Measurements from ENCODE around the gene PATJ. TPM values are rescaled to one million over a fixed set of nuclear protein-coding genes. Genes with fewer than 3 reads are reported as not detected.

The PATJ gene
- polyA plus RNA-seq, 1 experiment, result 3.6 TPM

DNA sequence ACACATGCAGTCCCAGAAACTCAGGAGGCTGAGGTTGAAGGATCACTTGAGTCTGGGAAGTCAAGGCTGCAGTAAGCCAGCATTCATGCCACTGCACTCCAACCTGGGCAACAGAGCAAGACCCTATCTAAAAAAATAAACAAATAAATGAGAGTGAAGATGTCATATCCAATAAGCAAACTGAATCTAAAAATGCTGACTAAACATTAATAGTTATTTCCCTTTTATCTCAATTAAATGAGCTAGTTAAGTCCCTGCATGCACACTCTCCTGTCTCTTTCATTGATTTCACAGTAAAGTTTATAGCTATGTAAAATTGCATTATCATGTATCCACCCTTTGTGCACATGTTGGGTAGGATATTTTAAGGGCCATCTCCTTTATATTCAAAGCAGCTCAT is 371.2 kb downstream of the PATJ start:
- H3K27me3 ChIP-seq (ENCODE audit: control insufficient read depth, insufficient read depth, low read length), result no peaks in the 10 kb centered on the region
- ChIA-PET CTCF (interaction anchor here (0.6 to 1.5 kb wide), 2 partner anchors 18 to 31 kb away, joined by 3 read pairs; no protein-coding TSS in a partner anchor), POLR2A (no interaction called here)
- no peak overlapping the region for H3K4me3 ChIP-seq (ENCODE audit: low read depth, low read length)
- no peak for DNase-seq (ENCODE audit: low read depth, low spot score)
- H3K9me3 ChIP-seq (ENCODE audit: control insufficient read depth, insufficient read depth, low read length), result no peaks in the 10 kb centered on the region
- TF ChIP-seq, protein P1, sequence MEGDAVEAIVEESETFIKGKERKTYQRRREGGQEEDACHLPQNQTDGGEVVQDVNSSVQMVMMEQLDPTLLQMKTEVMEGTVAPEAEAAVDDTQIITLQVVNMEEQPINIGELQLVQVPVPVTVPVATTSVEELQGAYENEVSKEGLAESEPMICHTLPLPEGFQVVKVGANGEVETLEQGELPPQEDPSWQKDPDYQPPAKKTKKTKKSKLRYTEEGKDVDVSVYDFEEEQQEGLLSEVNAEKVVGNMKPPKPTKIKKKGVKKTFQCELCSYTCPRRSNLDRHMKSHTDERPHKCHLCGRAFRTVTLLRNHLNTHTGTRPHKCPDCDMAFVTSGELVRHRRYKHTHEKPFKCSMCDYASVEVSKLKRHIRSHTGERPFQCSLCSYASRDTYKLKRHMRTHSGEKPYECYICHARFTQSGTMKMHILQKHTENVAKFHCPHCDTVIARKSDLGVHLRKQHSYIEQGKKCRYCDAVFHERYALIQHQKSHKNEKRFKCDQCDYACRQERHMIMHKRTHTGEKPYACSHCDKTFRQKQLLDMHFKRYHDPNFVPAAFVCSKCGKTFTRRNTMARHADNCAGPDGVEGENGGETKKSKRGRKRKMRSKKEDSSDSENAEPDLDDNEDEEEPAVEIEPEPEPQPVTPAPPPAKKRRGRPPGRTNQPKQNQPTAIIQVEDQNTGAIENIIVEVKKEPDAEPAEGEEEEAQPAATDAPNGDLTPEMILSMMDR (IDR thresholded peaks at IDR 0.05; ENCODE audit: low read depth, low read length), result no peak
- H3K27ac ChIP-seq (ENCODE audit: low read depth, low read length), result no peak overlapping the region

DNA sequence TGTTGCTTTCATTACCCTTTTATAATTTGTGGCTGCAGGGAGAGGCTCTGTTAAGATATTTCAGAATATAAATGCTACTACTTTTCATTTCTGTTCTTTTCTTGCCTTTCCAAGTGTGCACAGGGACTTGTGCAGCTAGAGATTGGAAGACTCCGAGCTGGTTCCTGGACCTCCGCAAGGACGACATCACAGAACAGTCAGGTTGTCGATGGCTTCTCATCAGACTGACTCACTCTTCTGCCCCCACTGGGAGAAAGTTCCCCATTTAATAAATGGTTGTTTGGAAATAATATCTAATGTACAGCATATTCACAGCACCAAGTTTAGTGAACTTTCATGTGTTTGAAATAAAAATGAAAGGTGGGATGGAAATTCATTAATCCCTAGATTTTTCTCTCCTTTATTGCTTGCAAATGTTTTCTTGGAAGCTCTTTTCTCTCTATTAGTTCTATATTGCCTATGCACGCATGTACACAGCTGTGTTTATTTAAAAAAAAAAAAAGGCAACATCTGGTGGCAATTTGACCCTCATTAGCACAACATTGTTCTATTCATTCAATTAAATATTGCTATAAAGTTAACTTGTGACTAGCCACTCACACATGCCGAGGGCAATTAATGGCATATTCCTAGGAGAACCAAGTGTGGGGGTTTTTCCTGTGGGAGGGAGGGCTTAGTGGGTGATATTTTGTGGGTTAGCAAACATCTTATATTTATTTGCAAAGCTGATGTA is 374.9 kb downstream of the PATJ start:
- Histone ChIP-seq H3K27ac (ENCODE audit: low read depth, low read length) (no peak overlapping the region), H3K9me3 (ENCODE audit: control insufficient read depth, insufficient read depth, low read length) (no peaks in the 10 kb centered on the region), H3K27me3 (ENCODE audit: control insufficient read depth, insufficient read depth, low read length) (no peaks in the 10 kb centered on the region), H3K4me3 (ENCODE audit: low read depth, low read length) (no peak overlapping the region)
- TF ChIP-seq, protein P1 (IDR thresholded peaks at IDR 0.05; ENCODE audit: low read depth, low read length), result no peak
- CTCF ChIA-PET, result interaction anchor here (0.5 to 3.3 kb wide), 3 partner anchors 27 to 77 kb away, joined by 3 to 10 read pairs (median 6); no protein-coding TSS in a partner anchor
- DNase-seq (ENCODE audit: low read depth, low spot score), result no peak
- POLR2A ChIA-PET, result no interaction called here

DNA sequence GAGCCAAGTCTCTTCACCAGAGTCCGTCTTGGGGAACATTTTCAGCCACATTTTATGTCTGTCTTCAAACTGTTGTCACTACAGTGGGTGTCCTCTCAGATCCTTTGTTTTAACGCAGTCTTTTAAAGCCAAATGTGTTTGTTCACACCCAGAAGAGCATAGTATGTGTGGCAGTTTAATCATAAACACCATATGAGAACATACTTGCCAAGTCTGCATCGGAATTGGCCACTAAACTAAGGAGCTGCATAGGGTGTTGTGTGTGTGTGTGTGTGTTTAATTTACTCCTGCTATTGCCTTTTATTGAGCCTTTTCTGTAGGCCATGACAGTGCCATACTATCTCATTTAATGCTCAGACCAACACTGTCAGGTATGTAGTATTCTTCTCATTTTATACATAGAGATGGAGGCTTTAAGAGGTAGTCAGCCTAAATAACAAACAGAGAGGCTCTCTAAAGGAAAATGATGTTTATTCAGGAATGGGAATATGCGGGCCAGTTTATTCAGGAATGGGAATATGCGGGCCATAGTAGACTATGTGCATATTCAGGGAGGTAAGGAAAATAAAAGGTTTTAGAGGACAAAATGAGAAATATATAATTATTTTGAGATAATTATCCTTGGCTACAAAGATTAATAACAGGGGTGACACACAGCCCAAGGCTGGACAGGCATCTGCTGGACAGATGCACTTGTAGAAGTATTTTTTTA is 384.5 kb downstream of the PATJ start:
- no peak overlapping the region for H3K27ac ChIP-seq (ENCODE audit: low read depth, low read length)
- H3K27me3 ChIP-seq (ENCODE audit: control insufficient read depth, insufficient read depth, low read length), result no peaks in the 10 kb centered on the region
- POLR2A ChIA-PET, result no interaction called here
- TF ChIP-seq, protein P1 (IDR thresholded peaks at IDR 0.05; ENCODE audit: low read depth, low read length), result no peak
- no peak overlapping the region for H3K4me3 ChIP-seq (ENCODE audit: low read depth, low read length)
- CTCF ChIA-PET, result interaction anchor here (7.4 kb wide), 1 partner anchor 43 kb away, joined by 109 read pairs; no protein-coding TSS in a partner anchor
- DNase-seq (ENCODE audit: low read depth, low spot score), result no peak
- H3K9me3 ChIP-seq (ENCODE audit: control insufficient read depth, insufficient read depth, low read length), result no peaks in the 10 kb centered on the region

DNA sequence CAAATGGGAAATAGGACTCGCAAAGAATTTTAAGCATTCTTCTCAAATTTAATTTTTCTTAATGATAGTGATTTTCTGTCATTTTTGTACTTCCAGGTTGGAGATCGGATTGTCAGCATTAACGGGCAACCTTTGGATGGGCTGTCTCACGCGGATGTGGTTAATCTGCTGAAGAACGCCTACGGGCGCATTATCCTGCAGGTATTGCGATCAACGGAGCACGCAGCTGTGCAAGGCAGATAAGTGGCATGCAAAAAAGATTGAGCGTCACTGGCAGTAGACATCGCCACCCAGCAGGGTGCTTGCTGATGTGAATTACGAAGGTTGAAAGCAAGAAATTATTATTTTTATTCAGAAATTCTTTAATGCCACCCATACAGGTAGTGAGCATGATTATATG is 386.5 kb downstream of the PATJ start:
- TF ChIP-seq, protein P1 (IDR thresholded peaks at IDR 0.05; ENCODE audit: low read depth, low read length), result no peak
- no peaks in the 10 kb centered on the region for H3K27me3 ChIP-seq (ENCODE audit: control insufficient read depth, insufficient read depth, low read length)
- ChIA-PET CTCF (interaction anchor here (0.6 to 7.4 kb wide), 3 partner anchors 8 to 45 kb away, joined by 3 to 109 read pairs (median 4); no protein-coding TSS in a partner anchor), POLR2A (no interaction called here)
- no peaks in the 10 kb centered on the region for H3K9me3 ChIP-seq (ENCODE audit: control insufficient read depth, insufficient read depth, low read length)
- no peak overlapping the region for H3K27ac ChIP-seq (ENCODE audit: low read depth, low read length)
- H3K4me3 ChIP-seq (ENCODE audit: low read depth, low read length), result no peak overlapping the region
- DNase-seq (ENCODE audit: low read depth, low spot score), result no peak
